GM19025 (cell line): Measurements from ENCODE around the gene CUEDC2.
A peak's percentile ranks its signal among the peaks of the same experiment; 100 is the strongest.
"Not testable (repeated sequence)": the region's sequence is repeated elsewhere in the genome, so short reads cannot be mapped to it uniquely, and the experiment has no call there.

ENCODE experiments used
- ATAC-seq: cut with Tn5 transposase; IDR thresholded peaks from one replicate; pipeline ENCODE4 v1.9.1; 2021; ENCODE audit warnings: mild to moderate bottlenecking, low read depth, moderate library complexity; ENCODE audit not compliant: unreplicated experiment

CUEDC2 gene

DNA sequence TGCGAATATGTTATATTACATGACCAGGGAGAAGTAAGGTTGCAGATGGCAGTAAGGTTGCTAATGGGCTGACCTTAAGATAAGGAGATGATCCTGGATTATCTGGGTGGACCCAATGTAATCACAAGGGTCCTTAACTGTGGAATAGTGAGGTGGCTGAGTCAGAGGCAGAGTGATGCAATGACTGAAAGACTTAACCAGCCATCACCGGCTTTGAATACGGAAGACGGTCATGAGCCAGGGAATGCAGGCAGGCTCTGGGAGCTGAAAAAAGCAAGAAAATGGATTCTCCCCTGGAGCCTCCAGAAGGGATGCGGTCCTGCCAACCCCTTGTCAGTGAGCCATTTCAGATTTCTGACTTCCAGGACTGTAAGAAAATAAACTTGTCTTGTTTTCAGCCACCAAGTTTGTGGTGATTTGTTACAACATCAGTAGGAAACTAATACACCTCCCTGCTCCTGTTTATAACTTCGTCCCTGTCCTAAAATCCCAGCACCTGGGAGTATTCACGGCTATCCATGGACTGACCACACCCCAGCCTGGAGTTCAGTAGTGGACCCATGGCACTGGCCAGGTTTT, 23.6 kb upstream of the CUEDC2 start:
- no peak for ATAC-seq

DNA sequence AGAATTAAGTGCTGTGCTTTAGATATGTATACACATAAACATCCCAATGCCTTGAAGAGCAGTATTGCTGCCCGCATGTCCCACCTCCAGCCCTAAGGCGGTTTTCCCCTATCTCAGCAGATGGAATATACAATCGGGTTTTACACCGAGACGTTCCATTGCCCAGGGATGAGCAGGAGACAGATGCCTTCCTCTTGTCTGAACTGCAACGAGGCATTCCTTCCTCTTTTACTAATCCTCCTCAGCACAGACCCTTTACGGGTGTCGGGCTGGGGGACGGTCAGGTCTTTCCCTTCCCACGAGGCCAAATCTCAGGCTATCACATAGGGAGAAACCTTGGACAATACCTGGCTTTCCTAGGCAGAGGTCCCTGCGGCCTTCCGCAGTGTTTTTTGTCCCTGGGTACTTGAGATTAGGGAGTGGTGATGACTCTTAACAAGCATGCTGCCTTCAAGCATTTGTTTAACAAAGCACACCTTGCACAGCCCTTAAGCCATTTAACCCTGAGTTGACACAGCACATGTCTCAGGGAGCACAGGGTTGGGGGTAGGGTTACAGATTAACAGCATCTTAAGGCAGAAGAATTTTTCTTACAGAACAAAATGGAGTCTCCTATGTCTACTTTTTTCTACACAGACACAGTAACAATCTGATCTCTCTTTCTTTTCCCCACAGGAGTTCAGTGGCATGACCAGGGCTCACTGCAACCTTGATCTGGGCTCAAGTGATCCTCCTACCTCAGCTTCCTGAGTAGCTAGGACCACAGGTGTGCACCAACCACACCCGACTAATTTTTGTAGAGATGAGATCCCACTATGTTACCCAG, 22.5 kb upstream of the CUEDC2 start:
- not testable (repeated sequence) for ATAC-seq

DNA sequence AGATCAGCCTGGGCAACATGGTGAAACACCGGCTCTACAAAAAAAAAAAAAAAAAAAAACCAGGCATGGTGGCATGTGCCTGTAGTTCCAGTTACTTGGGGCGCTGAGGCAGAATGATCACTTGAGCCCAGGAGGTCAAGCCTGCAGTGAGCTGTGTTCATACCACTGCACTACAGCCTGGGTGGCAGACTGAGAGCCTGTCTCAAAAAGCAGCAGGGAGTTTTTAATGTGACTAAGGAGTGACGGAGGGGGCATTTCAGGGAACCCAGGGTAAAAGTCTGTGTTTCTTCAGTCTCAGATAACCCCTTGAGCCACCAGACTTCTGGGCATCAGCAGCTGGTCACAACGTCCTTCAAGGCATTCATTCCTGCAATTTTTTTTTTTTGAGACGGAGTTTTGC, 21.1 kb upstream of the CUEDC2 start:
- no peak for ATAC-seq

DNA sequence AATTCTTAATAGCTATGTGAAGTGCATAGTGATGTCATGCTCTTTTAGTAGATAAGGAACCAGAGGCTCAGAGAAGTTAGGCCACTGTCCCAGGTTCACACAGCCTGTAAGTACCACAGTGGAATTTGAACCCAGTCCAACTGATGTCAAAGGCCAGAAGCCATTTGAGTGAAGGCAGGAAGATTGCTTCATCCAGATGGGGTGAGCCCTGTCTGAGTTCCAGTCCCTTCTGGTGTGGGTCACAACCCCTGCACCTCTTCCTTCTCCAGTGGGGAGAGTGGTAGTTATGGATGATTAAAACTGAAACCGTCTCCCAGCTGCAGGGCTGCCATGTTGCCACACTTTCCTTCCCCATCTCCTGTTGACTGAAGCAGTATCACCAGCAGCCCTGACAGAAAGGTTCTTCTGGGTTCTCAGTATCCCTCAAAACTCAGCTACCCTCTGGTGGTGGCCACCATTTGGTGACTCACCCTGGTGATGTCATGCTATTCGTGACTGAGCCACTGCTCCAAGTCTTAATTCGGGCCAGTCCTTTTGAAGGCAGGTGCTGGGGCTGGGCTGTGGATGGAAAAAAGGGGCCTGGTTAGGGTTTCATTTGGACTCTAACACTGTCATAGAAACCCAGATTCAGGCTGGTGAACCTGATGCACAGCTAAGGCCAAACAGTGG, 20.4 kb upstream of the CUEDC2 start:
- ATAC-seq: no peak

DNA sequence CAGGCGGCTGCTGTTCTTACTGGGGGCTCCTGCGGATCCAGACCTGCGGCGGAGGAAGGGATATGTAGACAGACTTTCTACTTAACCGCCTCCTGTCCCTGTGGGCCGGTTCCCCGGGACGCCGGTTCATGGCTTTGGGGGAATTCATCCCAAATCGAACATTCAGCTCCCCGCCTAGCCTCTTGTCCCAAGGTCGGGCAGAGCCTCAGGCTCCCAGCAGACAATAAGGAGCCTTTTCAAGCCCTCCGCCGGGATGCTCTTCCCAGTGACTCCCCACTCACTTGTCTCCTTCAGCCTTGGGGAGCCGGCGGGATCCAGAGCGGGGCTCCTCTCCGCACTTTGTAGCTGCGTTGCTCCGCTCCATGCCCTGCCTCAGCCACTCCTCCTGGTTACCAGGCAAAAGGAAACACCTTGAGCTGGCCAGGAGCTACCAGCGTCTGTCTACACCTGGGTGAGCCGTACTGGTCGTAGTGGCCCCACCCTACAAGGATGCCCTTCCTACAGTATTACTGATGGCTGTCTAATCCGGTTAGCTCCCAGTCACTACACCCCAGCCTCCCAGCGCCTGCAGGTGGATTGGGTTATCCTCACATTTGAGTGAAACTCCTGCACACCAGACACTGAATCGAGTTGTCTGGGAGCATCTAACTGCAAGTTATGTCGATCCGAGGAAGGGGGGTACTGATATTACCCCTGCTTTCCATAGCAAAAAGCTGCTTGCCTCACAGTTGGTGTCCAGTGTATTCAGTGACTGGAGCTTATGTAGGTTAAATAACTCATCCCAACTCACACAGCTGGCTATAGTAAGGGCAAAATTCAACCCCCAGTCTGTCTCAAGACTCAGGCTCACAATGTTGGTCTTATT, 19.0 kb upstream of the CUEDC2 start, which contains the start of gene C10orf95:
Gene C10orf95 (minus strand): TSS at position 439 of the 865 bp plus-strand sequence. CDS start 450 bp downstream, outside the sequence.
- ATAC-seq: no peak

DNA sequence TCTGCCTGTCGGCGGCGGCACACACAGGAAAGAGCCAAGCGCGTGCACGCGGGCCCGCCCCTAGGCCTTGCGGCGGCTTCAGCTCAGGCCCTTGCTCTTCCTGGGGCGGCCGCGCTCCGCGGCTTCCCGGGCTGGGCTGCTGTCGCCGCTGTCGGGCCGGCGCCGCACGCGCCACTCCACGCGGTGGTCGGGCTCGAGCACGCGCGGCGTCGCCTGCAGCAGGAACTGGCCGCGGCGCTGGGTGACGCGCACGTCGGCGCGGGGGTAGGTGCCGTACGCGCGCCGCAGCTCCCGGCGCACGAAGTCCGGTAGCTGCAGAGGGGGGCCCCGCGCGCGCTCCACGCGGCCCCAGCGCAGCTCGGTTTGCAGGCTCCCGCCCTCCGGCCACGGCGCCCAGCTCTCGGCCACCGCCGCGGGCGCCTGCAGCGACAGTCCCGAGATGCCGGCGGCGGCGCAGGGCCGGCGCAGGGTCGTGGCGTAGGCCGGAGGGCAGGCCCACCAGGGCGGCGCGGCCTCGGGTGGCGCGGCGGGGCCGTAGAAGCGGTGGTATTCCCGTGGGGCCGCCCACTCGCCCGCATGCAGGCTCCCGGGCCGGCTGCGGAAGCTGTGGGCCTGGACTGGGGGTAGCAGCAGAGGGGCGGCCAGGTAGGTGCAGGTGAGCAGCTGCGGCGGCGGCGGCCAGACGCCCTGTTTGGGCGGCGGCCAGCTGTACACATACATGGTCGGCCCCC, 18.2 kb upstream of the CUEDC2 start:
- peak; percentile 82 for ATAC-seq

DNA sequence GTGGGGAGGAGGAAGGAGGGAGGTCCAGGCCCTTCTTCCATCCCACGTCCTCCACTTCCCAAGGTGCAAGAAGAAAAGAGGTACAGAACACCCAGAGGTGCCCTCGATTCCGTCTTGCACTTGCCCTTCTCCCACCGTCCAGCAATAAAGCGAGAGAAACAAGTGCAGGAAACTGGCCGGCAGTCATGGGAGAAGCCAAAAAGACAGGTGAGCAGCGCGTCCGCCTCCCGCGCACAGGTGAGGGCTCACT, 17.7 kb upstream of the CUEDC2 start:
- peak; percentile 3 for ATAC-seq

DNA sequence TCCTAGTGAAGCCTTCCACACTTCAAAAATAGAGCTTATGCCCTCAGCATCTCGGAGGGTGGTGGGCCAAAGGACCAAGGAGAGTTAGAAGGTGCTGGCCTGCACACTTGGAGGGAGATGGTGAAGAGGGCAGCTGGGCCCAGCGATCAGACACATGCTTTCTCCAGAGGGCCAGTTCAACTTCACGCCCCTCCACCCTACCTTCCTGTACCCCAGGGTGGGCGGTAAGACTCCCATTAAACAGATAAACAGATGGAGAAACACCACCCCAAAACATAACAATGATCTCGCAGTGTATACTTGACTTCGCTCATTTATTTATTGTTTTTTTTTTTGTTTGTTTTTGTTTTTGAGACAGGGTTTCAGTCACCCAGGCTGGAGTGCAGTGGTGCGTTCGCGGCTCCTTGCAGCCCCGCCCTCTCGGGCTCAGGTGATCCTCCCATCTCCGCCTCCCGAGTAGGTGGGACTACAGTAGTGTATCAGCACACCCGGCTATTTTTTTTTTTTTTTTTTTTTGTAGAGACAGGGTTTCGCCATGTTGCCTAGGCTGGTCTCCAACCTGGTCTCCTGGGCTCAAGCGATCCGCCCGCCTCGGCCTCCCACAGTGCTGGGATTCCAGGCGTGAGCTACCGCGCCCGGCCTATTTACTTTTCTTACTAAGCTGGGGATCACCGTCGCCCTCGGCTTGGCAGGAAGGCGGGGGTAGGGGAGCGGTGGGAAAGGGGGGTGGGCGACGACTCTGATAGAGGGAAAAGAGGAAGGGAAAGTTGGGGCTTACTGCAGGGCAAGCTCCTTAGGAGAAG, 17.1 kb upstream of the CUEDC2 start:
- ATAC-seq: peak; percentile 33

DNA sequence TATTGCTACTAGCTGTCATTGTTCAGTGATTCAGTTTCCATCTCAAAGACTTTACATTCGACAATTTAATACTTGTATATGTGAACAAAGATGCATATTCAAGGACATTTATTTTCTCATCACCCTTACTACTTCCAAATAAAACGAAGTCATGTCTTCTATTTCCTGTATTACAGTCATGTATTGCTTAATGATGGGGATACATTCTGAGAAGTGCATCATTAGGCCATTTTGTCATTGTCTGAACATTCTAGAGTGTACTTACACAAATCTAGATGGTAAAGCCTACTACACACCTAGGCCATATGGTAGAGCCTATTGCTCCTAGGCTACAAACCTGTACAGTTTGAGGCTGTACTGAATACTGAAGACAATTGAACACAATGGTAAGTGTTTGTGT, 12.5 kb upstream of the CUEDC2 start:
- no peak for ATAC-seq

DNA sequence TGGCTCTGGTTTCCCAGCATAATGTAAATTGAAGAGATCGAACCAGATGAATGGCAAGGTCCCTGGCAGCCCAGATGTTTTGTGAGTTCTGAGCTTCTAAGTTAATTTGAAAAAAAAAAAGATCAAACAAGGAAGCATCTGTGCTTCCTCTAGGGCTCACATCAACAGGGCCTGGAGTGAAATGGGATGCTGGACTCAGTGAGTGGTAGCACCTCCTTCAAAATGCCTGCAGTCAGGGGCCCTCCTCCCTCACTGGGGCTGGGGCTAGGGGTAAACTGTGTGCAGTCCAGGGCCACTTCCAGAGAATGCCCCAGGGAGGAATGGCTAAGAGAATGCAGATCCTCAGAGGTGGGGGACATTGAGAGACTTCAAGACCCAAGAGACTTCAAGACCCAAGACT, 6.0 kb upstream of the CUEDC2 start:
- no peak for ATAC-seq

DNA sequence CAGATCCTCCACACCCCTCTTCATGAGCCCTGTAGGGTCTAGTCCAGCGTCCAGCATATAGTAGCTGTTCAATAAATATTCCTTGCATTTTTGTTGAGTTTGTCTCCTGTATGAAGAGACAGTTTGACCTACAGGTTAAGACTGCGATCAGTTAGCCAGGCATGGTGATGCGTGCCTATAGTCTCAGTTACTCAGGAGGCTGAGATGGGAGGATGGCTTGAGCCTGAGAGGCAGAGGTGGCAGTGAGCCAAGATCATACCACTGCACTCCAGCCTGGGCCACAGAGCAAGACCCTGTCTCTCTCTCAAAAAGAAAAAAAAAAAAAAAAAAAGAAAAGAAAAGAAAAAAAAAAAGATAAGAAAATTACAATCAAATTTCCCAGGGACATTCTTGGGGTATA, 5.1 kb upstream of the CUEDC2 start:
- ATAC-seq: no peak

DNA sequence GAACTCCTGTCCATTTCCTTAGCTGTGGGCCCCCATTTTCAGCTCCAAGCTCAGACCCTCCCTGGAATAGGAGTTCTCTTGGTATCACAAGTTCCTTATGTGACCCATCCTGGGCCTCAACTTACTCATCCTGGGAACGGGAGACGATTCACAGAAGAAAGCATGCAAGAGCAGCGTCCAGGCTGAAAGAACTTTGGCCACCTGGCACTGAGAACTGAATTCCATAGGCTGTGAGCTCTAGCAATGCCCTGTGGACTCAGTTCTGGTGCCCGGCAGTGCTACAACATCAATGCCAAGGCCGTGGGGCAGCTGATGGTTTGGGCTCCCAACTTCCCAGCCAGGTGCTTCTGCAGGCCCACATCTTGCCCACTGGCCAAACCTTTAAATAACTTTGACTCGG, 3.9 kb upstream of the CUEDC2 start:
- no peak for ATAC-seq

DNA sequence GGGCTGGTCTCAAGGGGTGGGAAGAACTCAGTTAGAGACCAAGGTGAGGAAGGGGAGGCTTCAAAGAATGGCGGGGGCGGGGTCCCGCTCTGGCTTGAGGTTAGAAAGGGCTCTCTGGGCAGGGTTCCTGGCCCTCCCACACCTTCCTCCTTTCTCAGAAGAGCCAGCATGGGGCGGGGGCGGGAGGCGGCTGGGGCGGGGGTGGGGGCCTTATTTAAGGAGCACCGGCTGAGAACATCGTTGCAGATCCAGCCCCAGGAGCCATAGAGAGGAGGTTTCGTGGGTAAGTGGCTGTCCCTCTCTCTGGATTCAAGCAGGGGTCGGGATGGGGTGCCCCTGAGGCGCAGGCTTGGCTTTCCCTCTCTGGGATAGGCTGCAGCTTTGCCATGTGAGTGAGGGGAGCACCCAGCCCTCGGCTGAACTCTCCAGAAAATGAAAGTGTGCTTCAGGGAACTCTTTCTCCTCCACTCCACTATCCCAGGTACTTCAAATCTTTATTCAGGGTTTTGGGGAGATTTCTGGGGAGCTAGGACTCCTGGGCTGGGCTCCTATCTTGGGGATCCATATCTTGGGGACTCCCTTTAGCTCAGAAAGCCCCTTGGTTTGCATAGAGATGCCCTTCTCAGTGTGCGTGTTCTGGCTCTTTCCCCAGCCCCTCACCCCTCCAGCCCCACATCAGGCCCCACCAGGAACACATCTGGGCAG, 3.3 kb upstream of the CUEDC2 start:
- ATAC-seq: no peak

DNA sequence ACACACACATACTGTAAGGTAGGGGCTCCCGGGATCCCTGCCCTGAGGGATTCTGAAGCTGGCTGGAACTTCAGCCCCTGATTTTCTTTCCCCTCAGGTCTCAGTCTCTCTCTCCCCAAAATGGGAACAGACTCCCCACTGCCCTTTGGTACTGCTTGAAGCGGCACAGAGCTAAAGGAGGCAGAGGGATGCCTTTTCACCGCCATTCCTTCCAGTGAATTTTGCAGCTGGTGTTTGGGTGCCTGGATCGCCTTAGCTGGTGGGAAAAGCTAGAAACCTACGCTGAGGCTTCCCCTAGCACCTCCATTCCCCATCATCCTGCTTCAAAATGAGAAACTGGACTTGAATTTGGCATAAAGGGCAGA, 2.7 kb upstream of the CUEDC2 start:
- no peak for ATAC-seq

DNA sequence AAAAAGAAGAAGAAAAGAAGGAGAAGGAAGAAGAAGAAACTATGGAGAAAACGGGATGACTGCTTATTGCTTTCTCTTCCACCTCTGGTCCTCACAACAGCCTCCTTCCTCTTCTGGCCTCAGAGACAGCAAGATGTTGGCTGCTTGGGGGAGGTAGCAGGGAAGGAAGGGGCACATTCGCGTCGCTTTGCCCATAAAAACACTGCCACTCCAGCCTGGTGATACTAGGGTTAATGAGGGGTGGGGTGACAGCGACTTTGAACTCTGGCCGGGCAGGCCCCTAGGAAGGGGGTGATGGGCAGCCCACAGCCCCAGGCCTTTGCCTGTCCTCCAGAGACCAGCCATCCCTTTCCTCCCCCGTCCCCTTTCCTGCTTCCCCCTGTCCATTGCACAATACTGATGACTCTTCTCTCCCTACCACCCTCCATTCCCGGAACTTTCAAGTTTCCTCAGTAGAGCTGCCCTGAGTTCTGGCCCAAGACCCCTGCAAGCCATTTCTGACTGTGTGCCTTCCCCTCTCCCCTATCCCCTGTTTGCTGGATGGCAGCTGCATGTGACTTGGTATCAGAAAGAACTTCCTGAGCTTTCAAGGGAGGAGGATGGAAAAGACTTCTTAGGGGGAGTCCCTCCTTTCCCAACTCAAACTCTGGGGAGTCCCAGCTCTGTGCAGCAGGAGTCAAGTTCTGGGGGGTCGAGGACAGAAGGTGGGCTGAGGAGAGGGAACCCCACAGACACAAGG, 2.2 kb upstream of the CUEDC2 start:
- no peak for ATAC-seq

DNA sequence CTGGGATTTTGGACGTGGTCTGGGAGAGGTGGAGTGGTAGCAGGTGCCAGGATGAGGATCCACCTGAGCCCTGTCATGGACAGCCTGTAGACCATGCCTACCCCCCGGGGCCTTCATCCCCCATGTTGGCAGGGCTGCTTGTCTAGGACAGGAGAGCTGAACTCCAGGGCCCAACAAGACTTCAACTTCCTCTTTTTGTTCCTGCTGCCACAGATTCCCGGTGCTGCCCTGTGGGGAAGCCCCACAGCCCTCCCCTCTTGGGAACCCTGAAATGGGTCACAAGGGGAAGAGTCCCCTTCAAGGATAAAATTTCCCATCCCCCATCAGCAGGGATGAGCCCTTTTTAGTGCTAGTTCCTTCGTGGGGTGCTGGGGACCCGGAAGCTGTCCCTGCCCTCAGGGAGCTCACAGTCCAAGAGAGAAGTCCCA, 1.3 kb upstream of the CUEDC2 start:
- no peak for ATAC-seq

DNA sequence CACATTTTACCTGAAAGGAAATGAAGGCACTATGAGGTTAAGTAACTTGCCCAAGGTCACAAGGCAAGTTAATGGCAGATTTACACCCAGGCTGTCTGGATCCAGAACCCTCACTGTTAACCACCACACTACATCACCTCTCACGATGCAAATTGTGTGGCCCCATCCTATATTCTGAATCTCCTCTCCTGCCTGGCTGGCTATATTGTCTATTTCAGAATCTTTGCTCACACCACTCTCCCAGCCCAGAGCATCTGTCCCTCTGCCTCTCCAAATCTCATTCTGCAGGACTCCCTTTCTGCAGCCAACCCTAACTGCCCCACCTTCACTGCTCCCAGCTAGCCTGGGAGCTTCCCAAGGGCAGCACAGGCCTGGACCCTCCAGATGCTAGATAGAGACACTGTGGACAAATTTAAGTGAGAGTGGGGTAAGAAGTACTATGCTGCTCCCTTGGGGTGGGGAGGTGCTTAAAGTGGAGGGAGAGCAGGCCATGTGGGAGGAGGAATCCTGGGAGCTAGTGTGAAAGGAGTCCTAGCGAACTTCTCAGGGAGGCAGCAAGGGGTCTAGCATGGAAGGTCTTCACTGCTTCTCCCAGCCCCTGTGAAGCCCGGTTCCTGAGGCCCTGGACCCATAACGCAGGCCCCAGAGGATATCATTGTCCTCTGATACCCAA, 786 bp downstream of the CUEDC2 start:
- no peak for ATAC-seq

DNA sequence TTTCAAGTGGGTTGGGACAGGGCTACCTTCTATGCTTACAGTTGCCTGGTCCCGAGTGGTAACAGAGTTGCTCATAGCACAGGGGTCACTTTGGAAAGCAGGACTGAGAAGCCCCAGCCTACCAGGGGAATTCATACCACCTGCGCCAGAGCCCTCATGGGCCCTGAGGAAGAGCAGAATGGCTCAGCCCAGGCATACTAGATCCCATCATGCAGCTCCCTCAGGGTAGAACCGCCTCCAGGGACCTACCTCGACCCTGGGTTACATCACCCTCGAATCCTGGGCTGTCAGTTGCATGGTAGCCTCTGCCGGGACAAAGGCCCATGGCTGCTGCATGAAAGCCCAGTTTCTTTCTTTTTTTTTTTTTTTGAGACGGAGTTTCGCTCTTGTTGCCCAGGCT, 2.9 kb downstream of the CUEDC2 start:
- no peak for ATAC-seq
